Transverse colon (tissue), 3 donors: ENCODE measurements around the gene KIF3A.

Source experiments
- CTCF ChIP-seq, 5 experiments: fragments of 200-600 bp in 3 of 5; fragments of 450-650 bp in 2 of 5; sonication (generic) in 3 of 5; IDR thresholded peaks; 1 replicate in 2 of 5; 2 replicates in 3 of 5; pipeline ENCODE4 v1.5.1; 2016 to 2017; ENCODE audit warnings: antibody characterized with exemption in 5 of 5, inconsistent platforms in 3 of 5, mild to moderate bottlenecking in 2 of 5, moderate library complexity in 1 of 5
- EP300 ChIP-seq: sonication (generic); formaldehyde crosslinking; IDR thresholded peaks from one replicate; pipeline ENCODE4 v1.6.1; 2017; ENCODE audit warnings: antibody characterized with exemption, low read depth

- TF ChIP-seq CTCF (IDR thresholded peaks at IDR 0.05) (peak; percentile 20 to 67 (median 34)), EP300 (no peak)
Measured at GRCh38 chr5:132736853-132737833, at the start of gene KIF3A.
